Measurements from ENCODE around the gene FBXO3. TPM values are rescaled to one million over a fixed set of nuclear protein-coding genes. Genes with fewer than 3 reads are reported as not detected.

FBXO3 gene
- total RNA-seq, 1 experiment from 2014 or later, result 22.5 TPM

DNA sequence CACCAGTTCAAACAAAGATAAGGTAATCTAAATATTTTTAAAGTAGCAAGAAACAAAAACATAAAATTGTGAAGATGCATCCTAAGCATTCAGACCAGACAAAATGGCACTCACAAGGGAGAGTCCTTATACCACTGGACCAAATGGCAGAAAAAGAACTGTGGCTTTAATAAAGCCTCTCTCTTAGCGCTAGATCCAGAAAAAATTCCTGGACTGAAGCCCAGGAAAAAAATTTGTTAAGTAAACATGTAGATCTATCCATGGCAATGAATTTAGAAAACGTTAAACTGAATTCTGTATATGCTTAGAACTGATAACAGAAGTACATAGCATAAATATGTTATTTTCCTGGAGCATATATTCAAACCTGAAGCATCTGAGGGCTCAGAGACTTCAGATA lies 26.3 kb downstream of the FBXO3 start:
- no peaks in the 10 kb centered on the region for H3K9me3 ChIP-seq (ENCODE audit: low read length)
- BruUV-seq (replicated peaks), result no TSS peak
- ATAC-seq (peak; percentile 38; the same call in 1 of the 2 replicates), DNase-seq (no peak)
- POLR2A ChIA-PET (ENCODE audit: unreplicated experiment), result no interaction called here
- H3K36me3 ChIP-seq (ENCODE audit: low read depth, low read length), result 0 out of 2 replicates have a peak, but pooled peaks cover 2% of the 10 kb centered on the region
- no peak overlapping the region for H3K9ac ChIP-seq (ENCODE audit: low read length)
- H4K20me1 ChIP-seq (ENCODE audit: low read length), result no peaks in the 10 kb centered on the region
- no peak for TF ChIP-seq CTCF (conservative IDR thresholded peaks at IDR 0.05; ENCODE audit: low read depth, low read length)
- no peak for TF ChIP-seq EZH2 (IDR thresholded peaks at IDR 0.05; ENCODE audit: low read length, unreplicated experiment)
- no peak for TF ChIP-seq EZH2phosphoT487 (IDR thresholded peaks at IDR 0.05; ENCODE audit: borderline replicate concordance, low read length)
- intact Hi-C loops (cut with micrococcal nuclease), result no loop called here
- CTCF ChIA-PET, result no interaction called here
- no peaks in the 10 kb centered on the region for H3K4me1 ChIP-seq (ENCODE audit: insufficient read depth, low read length)
- H3K9me2 ChIP-seq (replicated peaks; ENCODE audit: low read length), result no peaks in the 10 kb centered on the region
- no peaks in the 10 kb centered on the region for H3K79me2 ChIP-seq (ENCODE audit: low read length)
- H2AFZ ChIP-seq (ENCODE audit: low read length), result no peak overlapping the region
- no peak overlapping the region for H3K27ac ChIP-seq (ENCODE audit: low read length)
- H3F3A ChIP-seq (ENCODE audit: low read length, unreplicated experiment), result no peaks in the 10 kb centered on the region
- no peak overlapping the region for H3K4me2 ChIP-seq (ENCODE audit: low read length)
- no peaks in the 10 kb centered on the region for H3K27me3 ChIP-seq (ENCODE audit: low read length)
- H3K4me3 ChIP-seq (ENCODE audit: low read length), result no peak overlapping the region

- Histone ChIP-seq H3K9me2 (replicated peaks; ENCODE audit: low read length) (no peaks in the 10 kb centered on the region), H3K79me2 (ENCODE audit: low read length) (no peaks in the 10 kb centered on the region), H4K20me1 (ENCODE audit: low read length) (no peaks in the 10 kb centered on the region), H3K9me3 (ENCODE audit: low read length) (no peaks in the 10 kb centered on the region), H3K27ac (ENCODE audit: low read length) (no peak overlapping the region), H3K9ac (ENCODE audit: low read length) (no peak overlapping the region), H3K36me3 (ENCODE audit: low read depth, low read length) (no peaks in the 10 kb centered on the region), H3K4me2 (ENCODE audit: low read length) (no peak overlapping the region), H2AFZ (ENCODE audit: low read length) (no peak overlapping the region), H3K4me3 (ENCODE audit: low read length) (no peak overlapping the region), H3K27me3 (ENCODE audit: low read length) (no peaks in the 10 kb centered on the region), H3K4me1 (ENCODE audit: insufficient read depth, low read length) (no peaks in the 10 kb centered on the region), H3F3A (ENCODE audit: low read length, unreplicated experiment) (no peaks in the 10 kb centered on the region)
- intact Hi-C loops (cut with micrococcal nuclease), result loop anchor here (2.0 to 5.0 kb wide), 2 partner anchors 201 to 378 kb away; no protein-coding TSS in a partner anchor
- POLR2A ChIA-PET (ENCODE audit: unreplicated experiment), result no interaction called here
- ATAC-seq (no peak), DNase-seq (no peak)
- TF ChIP-seq EZH2phosphoT487 (IDR thresholded peaks at IDR 0.05; ENCODE audit: borderline replicate concordance, low read length), result no peak
- no peak for TF ChIP-seq EZH2 (IDR thresholded peaks at IDR 0.05; ENCODE audit: low read length, unreplicated experiment)
- TF ChIP-seq CTCF (conservative IDR thresholded peaks at IDR 0.05; ENCODE audit: low read depth, low read length), result no peak
- BruUV-seq (replicated peaks), result no TSS peak
- CTCF ChIA-PET, result interaction anchor here (1.4 to 1.5 kb wide), 4 partner anchors 27 to 381 kb away, joined by 5 to 44 read pairs (median 14); no protein-coding TSS in a partner anchor
Measured at GRCh38 chr11:33743291-33743690, 31.0 kb downstream of the FBXO3 start.

- H3K27ac ChIP-seq (ENCODE audit: low read length), result 0 out of 2 replicates have a peak overlapping the region, but pooled peaks have one; percentile 5
- no peaks in the 10 kb centered on the region for H3K9me3 ChIP-seq (ENCODE audit: low read length)
- no peak overlapping the region for H3K4me2 ChIP-seq (ENCODE audit: low read length)
- no peak overlapping the region for H3K4me3 ChIP-seq (ENCODE audit: low read length)
- H4K20me1 ChIP-seq (ENCODE audit: low read length), result no peaks in the 10 kb centered on the region
- peak; percentile 72 for ATAC-seq
- TF ChIP-seq EZH2 (IDR thresholded peaks at IDR 0.05; ENCODE audit: low read length, unreplicated experiment), result no peak
- no peak for TF ChIP-seq EZH2phosphoT487 (IDR thresholded peaks at IDR 0.05; ENCODE audit: borderline replicate concordance, low read length)
- TF ChIP-seq CTCF (conservative IDR thresholded peaks at IDR 0.05; ENCODE audit: low read depth, low read length), result peak; percentile 66
- H3K4me1 ChIP-seq (ENCODE audit: insufficient read depth, low read length), result peaks cover 9% of the 10 kb centered on the region
- no TSS peak for BruUV-seq (replicated peaks)
- POLR2A ChIA-PET (ENCODE audit: unreplicated experiment), result interaction anchor here (0.6 to 1.1 kb wide), 4 partner anchors 41 to 370 kb away, joined by 3 to 9 read pairs (median 3); partner anchors contain the start of gene C11orf91
- CTCF ChIA-PET, result interaction anchor here (0.5 to 1.5 kb wide), 14 partner anchors 26 to 380 kb away, joined by 3 to 44 read pairs (median 5); partner anchors contain the start of gene C11orf91
- peaks cover 4% of the 10 kb centered on the region for H3K79me2 ChIP-seq (ENCODE audit: low read length)
- H2AFZ ChIP-seq (ENCODE audit: low read length), result no peak overlapping the region
- peak; percentile 60 for DNase-seq
- H3K9ac ChIP-seq (ENCODE audit: low read length), result no peak overlapping the region
- intact Hi-C loops (cut with micrococcal nuclease), result loop anchor here (2.0 to 5.0 kb wide), 2 partner anchors 200 to 378 kb away; no protein-coding TSS in a partner anchor
- no peaks in the 10 kb centered on the region for H3K9me2 ChIP-seq (replicated peaks; ENCODE audit: low read length)
- no peaks in the 10 kb centered on the region for H3K27me3 ChIP-seq (ENCODE audit: low read length)
- H3F3A ChIP-seq (ENCODE audit: low read length, unreplicated experiment), result no peaks in the 10 kb centered on the region
- no peaks in the 10 kb centered on the region for H3K36me3 ChIP-seq (ENCODE audit: low read depth, low read length)
Measured at GRCh38 chr11:33742249-33742851, 32.0 kb downstream of the FBXO3 start.
